ENCODE data around the gene SYTL3. TPM values are rescaled to one million over a fixed set of nuclear protein-coding genes. Genes with fewer than 3 reads are reported as not detected.

SYTL3 gene
- total RNA-seq, 1 experiment from 2014 or later: 1.8 TPM

- Histone ChIP-seq H3K9ac (ENCODE audit: low read length) (no peak overlapping the region), H4K20me1 (ENCODE audit: low read length) (no peaks in the 10 kb centered on the region), H3K36me3 (ENCODE audit: low read depth, low read length) (peaks cover 62% of the 10 kb centered on the region), H2AFZ (ENCODE audit: low read length) (no peak overlapping the region), H3K79me2 (ENCODE audit: low read length) (no peaks in the 10 kb centered on the region), H3K4me2 (ENCODE audit: low read length) (no peak overlapping the region), H3K4me1 (ENCODE audit: insufficient read depth, low read length) (no peaks in the 10 kb centered on the region), H3K9me3 (ENCODE audit: low read length) (no peaks in the 10 kb centered on the region), H3K9me2 (replicated peaks; ENCODE audit: low read length) (no peaks in the 10 kb centered on the region), H3K4me3 (ENCODE audit: low read length) (no peak overlapping the region), H3K27me3 (ENCODE audit: low read length) (no peaks in the 10 kb centered on the region), H3F3A (ENCODE audit: low read length, unreplicated experiment) (no peaks in the 10 kb centered on the region), H3K27ac (ENCODE audit: low read length) (no peak overlapping the region)
- CTCF ChIA-PET: interaction anchor here (0.6 kb wide), 2 partner anchors 60 to 74 kb away, joined by 3 to 5 read pairs; no protein-coding TSS in a partner anchor
- no TSS peak for BruUV-seq (replicated peaks)
- POLR2A ChIA-PET (ENCODE audit: unreplicated experiment): no interaction called here
- intact Hi-C loops (cut with micrococcal nuclease): no loop called here
- DNase-seq (no peak), ATAC-seq (no peak)
- TF ChIP-seq CTCF (conservative IDR thresholded peaks at IDR 0.05; ENCODE audit: low read depth, low read length) (no peak), EZH2 (IDR thresholded peaks at IDR 0.05; ENCODE audit: low read length, unreplicated experiment) (no peak), EZH2phosphoT487 (IDR thresholded peaks at IDR 0.05; ENCODE audit: borderline replicate concordance, low read length) (no peak)
Measured at GRCh38 chr6:158766621-158767455, 117.0 kb downstream of the SYTL3 start.

GRCh38 chr6:158767709-158768108 lies 117.9 kb downstream of the SYTL3 start:
- H3K9me2 ChIP-seq (replicated peaks; ENCODE audit: low read length): no peaks in the 10 kb centered on the region
- H3K9me3 ChIP-seq (ENCODE audit: low read length): no peaks in the 10 kb centered on the region
- BruUV-seq (replicated peaks): no TSS peak
- H3K79me2 ChIP-seq (ENCODE audit: low read length): no peaks in the 10 kb centered on the region
- H3K4me3 ChIP-seq (ENCODE audit: low read length): no peak overlapping the region
- H3K27ac ChIP-seq (ENCODE audit: low read length): no peak overlapping the region
- intact Hi-C loops (cut with micrococcal nuclease): no loop called here
- H3K4me1 ChIP-seq (ENCODE audit: insufficient read depth, low read length): no peaks in the 10 kb centered on the region
- peaks cover 70% of the 10 kb centered on the region for H3K36me3 ChIP-seq (ENCODE audit: low read depth, low read length)
- DNase-seq (no peak), ATAC-seq (no peak)
- no peak overlapping the region for H2AFZ ChIP-seq (ENCODE audit: low read length)
- no peaks in the 10 kb centered on the region for H3F3A ChIP-seq (ENCODE audit: low read length, unreplicated experiment)
- H3K27me3 ChIP-seq (ENCODE audit: low read length): no peaks in the 10 kb centered on the region
- no peak overlapping the region for H3K9ac ChIP-seq (ENCODE audit: low read length)
- no peak overlapping the region for H3K4me2 ChIP-seq (ENCODE audit: low read length)
- ChIA-PET CTCF (no interaction called here), POLR2A (ENCODE audit: unreplicated experiment) (no interaction called here)
- no peaks in the 10 kb centered on the region for H4K20me1 ChIP-seq (ENCODE audit: low read length)
- TF ChIP-seq CTCF (conservative IDR thresholded peaks at IDR 0.05; ENCODE audit: low read depth, low read length): no peak
- no peak for TF ChIP-seq EZH2 (IDR thresholded peaks at IDR 0.05; ENCODE audit: low read length, unreplicated experiment)
- TF ChIP-seq EZH2phosphoT487 (IDR thresholded peaks at IDR 0.05; ENCODE audit: borderline replicate concordance, low read length): no peak

GRCh38 chr6:158768436-158768835 lies 118.6 kb downstream of the SYTL3 start:
- Histone ChIP-seq H3K27ac (ENCODE audit: low read length) (no peak overlapping the region), H3K4me1 (ENCODE audit: insufficient read depth, low read length) (no peaks in the 10 kb centered on the region), H3K9me2 (replicated peaks; ENCODE audit: low read length) (no peaks in the 10 kb centered on the region), H4K20me1 (ENCODE audit: low read length) (no peaks in the 10 kb centered on the region), H3K9me3 (ENCODE audit: low read length) (no peaks in the 10 kb centered on the region), H3K4me3 (ENCODE audit: low read length) (no peak overlapping the region), H3K79me2 (ENCODE audit: low read length) (no peaks in the 10 kb centered on the region), H3K4me2 (ENCODE audit: low read length) (no peak overlapping the region), H2AFZ (ENCODE audit: low read length) (no peak overlapping the region), H3F3A (ENCODE audit: low read length, unreplicated experiment) (no peaks in the 10 kb centered on the region), H3K36me3 (ENCODE audit: low read depth, low read length) (peaks cover 78% of the 10 kb centered on the region), H3K9ac (ENCODE audit: low read length) (no peak overlapping the region), H3K27me3 (ENCODE audit: low read length) (no peaks in the 10 kb centered on the region)
- ChIA-PET CTCF (no interaction called here), POLR2A (ENCODE audit: unreplicated experiment) (no interaction called here)
- TF ChIP-seq CTCF (conservative IDR thresholded peaks at IDR 0.05; ENCODE audit: low read depth, low read length): no peak
- no peak for TF ChIP-seq EZH2phosphoT487 (IDR thresholded peaks at IDR 0.05; ENCODE audit: borderline replicate concordance, low read length)
- TF ChIP-seq EZH2 (IDR thresholded peaks at IDR 0.05; ENCODE audit: low read length, unreplicated experiment): no peak
- no peak for ATAC-seq
- no TSS peak for BruUV-seq (replicated peaks)
- intact Hi-C loops (cut with micrococcal nuclease): no loop called here
- no peak for DNase-seq

All from PC-3 (cell line).